ENCODE results near the gene APOA4. TPM values are rescaled to one million over a fixed set of nuclear protein-coding genes. Genes with fewer than 3 reads are reported as not detected.

Gene APOA4
- total and polyA plus RNA-seq, 8 donors, result 0.08 to 278 (median 0.45) TPM; not detected in 4

Other genes starting within 250 kb of the APOA4 start
- 10 to 100 TPM in 4 of 5 donors, 1 to 10 TPM in 1; 4.1 to 18.2 (median 15.1) TPM for gene BUD13, start 50.3 kb downstream of the APOA4 start, total RNA-seq
- 10 to 100 TPM; 14.6 to 21.7 (median 16.4) TPM for gene BUD13, start 50.3 kb downstream of the APOA4 start, polyA plus RNA-seq
- gene ZPR1, start 35.3 kb downstream of the APOA4 start, total RNA-seq, result 10 to 100 TPM; 19.3 to 54.9 (median 25.7) TPM
- 10 to 100 TPM; 17.8 to 34.8 (median 19.4) TPM for gene ZPR1, start 35.3 kb downstream of the APOA4 start, polyA plus RNA-seq
- gene APOA5, start 31.4 kb downstream of the APOA4 start, total RNA-seq, result not detected
- not detected for gene APOA5, start 31.4 kb downstream of the APOA4 start, polyA plus RNA-seq
- 10 to 100 TPM in 1 of 5 donors, not detected in 4; 18.9 TPM for gene APOC3, start 6.6 kb upstream of the APOA4 start, total RNA-seq
- gene APOC3, start 6.6 kb upstream of the APOA4 start, polyA plus RNA-seq, result not detected
- 10 to 100 TPM in 2 of 5 donors, under 1 TPM in 1, not detected in 2; 0.87 to 73.6 (median 22.9) TPM for gene APOA1, start 14.3 kb upstream of the APOA4 start, total RNA-seq
- 10 to 100 TPM in 2 of 3 donors, 1 to 10 TPM in 1; 8.7 to 51.0 (median 10.5) TPM for gene APOA1, start 14.3 kb upstream of the APOA4 start, polyA plus RNA-seq